ENCODE measurements around the gene PARD3B.
A peak's percentile ranks its signal among the peaks of the same experiment; 100 is the strongest.

PARD3B gene

DNA sequence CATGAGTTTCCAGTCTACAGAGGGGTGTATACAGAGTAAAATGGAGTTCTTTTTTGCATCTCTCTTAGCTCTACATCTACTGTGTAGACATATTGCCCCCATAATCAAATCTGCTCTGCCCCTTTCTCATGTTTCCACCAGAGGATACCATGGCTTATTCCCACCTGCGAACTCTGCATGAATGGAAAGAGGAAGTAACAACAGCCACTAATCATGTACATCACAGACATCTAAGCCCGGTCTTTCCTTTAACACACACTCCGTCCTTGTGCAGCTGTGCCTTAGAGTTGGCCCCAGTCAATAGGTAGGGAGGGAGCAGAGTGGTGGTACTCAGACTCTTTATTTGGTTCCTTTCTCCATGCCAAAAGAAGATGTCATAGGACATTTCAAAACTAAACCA lies 989.7 kb downstream of the PARD3B start:
- DNase-seq (ENCODE audit: insufficient read length, low spot score): no peak
- no peak for TF ChIP-seq POLR2A (IDR thresholded peaks at IDR 0.05; ENCODE audit: low read depth, low read length)
- FAIRE-seq: no peak

DNA sequence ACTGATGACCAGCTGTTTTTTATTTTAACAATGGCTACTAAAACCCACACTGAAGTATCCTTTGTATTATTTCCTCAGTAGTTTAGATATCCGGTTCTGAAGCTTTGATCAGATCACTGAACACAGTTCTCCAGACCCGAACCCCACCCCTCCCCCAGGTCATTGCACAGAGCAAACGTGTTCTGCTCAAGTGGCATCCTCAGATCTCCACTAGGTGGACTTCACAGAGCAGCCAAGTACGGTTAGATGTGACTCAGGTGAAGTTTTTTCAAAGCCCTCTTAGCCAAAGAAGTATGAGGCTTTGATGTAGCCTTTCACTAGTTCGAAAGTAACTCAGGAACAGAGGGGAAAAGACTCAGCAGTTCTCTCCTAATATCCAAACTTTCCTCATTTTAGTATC lies 994.3 kb downstream of the PARD3B start:
- TF ChIP-seq POLR2A (IDR thresholded peaks at IDR 0.05; ENCODE audit: low read depth, low read length): no peak
- DNase-seq (ENCODE audit: insufficient read length, low spot score) (no peak), FAIRE-seq (no peak)

DNA sequence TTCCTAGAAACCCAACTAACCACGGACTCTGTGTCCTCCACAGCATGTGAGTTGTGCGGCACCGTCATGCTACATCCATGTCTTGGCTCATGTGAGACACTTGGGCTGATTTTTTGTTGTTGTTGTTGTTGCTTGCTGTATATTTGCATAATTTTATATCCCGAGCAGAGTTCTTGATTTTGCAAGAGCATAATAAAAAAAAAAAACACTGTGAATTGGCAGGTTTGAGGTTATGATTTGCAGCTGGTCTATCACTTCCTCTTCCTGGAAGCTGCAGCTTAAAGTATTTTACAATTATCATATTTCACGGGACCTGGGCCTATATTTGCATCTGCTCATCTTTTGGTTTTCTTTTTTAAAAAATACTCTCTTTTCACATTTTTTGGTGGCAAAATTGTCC lies 994.8 kb downstream of the PARD3B start:
- no peak for FAIRE-seq
- TF ChIP-seq POLR2A (IDR thresholded peaks at IDR 0.05; ENCODE audit: low read depth, low read length): no peak
- DNase-seq (ENCODE audit: insufficient read length, low spot score): no peak

DNA sequence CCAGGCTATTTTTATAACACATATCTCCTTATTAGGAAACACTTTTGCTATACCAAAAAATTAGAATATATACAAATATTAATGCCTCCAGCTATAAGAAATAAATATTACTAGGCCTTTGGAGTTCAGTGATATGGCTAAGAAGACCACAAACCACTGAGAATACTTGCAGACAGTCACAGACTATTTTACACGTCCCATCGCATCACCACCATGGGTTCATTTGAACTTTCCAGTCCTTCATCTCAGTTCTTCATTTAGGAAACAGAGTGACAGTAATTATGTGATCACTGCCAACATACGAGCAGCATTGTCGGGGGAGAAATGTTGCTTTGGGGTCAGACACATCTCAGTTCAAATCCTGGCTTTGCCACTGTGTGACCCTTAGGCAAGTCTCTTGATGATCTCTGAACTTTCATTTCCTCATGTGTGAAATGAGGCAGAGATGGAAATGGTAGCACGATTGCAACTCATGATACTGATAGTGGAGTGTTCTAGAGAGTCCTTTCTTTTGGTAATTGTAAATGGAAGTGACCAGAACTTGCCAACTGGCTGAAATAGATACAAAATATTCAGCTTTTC lies 998.1 kb downstream of the PARD3B start:
- DNase-seq (ENCODE audit: insufficient read length, low spot score) (no peak), FAIRE-seq (no peak)
- TF ChIP-seq POLR2A (IDR thresholded peaks at IDR 0.05; ENCODE audit: low read depth, low read length): no peak

DNA sequence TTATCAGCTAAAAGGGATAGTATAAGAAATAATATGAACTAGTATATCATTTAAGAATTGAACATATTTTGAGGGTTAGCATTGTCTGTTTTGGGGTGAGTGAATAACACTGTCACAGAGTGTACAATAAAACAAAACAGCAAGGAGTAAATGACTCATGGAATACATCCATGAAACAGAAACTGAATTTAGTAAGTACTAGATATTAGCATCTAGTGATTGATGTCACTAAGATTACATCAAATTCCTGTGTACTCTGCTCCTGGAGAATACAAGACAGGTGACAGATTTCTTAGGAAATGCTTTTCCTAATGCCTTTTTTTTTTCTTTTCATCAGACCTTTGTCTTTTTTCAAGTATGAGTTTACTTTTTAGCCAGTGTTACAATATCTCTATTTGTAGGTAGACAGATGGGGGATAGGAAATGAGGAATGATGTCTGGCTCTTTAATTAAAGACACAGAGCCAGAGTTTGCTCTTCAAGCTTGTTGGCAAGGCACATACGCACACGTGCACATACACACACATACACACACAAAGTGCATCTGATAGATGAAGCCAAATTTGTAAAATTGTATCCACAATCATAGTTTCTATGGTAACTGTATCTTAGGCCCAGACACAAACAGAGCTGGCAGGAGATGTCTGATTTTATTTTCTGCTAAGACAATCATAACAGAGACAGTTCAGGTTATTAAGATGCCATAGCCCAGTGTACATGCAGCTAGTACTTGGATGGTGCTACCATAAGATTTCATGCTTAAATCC lies 998.8 kb downstream of the PARD3B start:
- DNase-seq (ENCODE audit: insufficient read length, low spot score): no peak
- TF ChIP-seq POLR2A (IDR thresholded peaks at IDR 0.05; ENCODE audit: low read depth, low read length): no peak
- FAIRE-seq: no peak

DNA sequence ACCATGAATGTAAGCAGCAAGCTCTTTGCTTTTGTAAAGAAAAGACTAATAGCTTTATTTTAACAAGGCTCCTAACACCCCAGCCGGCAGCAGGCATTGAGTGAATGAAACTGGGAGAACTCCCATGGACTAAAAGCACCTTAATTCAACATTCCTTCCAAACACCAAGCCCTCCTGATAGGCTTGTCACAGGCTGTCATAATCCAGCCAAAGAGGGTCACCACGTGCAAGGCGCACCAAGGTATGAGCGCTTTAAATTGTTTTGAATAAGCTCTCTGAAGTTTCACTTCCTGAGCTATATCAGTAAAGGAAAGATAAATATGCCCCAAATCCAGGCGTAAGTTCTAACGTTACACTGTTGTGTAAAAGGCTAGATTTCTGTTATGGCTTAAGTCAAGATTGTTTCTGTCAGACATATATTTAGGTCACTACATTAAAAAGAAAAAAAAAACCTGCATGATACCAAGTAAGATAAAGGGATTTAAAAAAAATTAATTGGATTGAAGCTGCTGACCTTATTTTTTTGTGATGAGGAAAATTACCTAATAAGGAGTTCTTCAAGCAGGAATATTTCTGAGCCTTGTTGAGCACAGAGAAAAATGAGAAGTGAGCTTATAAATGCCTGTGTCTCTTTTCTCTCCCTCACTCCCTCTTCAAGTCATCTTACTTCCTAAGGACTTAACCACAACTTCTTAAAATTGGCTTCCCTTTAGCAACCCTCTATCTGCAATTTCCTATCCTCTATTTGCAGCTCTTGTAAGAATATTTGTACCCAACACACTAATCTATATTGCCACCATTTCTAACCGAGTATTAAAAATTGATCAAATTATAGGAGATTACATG lies 1000.9 kb downstream of the PARD3B start:
- no peak for TF ChIP-seq POLR2A (IDR thresholded peaks at IDR 0.05; ENCODE audit: low read depth, low read length)
- DNase-seq (ENCODE audit: insufficient read length, low spot score) (no peak), FAIRE-seq (no peak)

DNA sequence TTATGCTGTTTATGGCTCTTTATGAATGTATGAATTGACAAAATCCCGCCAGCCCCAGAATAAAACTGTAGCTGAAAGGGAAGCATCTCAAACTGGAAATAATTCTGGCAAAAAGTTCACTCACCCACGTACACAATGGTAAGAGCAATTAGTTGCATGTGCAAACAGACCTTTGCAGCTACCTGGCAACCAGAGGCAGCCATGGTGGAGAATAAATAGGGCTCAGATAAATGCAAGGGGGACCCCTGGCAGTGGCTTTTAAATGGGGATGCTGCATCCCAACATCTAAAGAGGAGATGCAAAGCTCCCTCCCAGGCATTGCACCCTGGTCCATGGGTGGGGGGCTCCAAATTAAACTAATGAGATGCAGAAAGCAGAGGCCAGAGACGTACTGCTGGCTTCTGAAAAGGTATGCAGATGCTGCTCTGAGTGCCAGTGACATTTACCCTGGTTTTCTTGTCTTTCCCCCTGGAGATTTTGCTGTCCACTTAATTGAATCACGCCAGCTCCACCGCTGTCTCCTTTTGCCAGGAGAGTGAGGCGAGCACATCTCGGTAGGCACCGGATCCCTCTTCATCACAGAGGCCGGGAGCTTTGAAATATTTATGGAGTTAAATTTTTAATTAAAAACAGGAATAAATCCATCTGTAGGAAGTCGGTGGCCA lies 1010.4 kb downstream of the PARD3B start:
- TF ChIP-seq POLR2A (IDR thresholded peaks at IDR 0.05; ENCODE audit: low read depth, low read length): no peak
- DNase-seq (ENCODE audit: insufficient read length, low spot score) (no peak), FAIRE-seq (no peak)

DNA sequence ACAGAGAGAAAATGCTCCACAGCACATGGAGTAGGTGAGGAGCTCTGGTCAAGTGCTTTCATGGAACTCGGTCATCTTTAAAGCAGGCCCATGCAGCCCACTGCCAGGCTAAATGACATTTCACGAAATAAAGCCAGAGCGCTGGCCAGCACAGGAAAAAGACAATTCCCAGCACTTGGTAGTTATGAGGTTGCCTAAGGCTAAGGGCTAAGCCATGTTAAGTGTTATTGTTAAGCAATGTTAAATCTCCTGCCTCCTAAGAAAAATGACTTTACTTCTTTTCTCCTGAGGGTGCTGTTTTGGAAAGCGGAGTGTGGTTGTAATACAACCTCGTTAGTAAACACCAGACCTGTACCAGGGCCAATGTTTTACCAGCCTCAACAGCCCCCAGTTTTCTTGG lies 1011.1 kb downstream of the PARD3B start:
- no peak for TF ChIP-seq POLR2A (IDR thresholded peaks at IDR 0.05; ENCODE audit: low read depth, low read length)
- DNase-seq (ENCODE audit: insufficient read length, low spot score) (no peak), FAIRE-seq (no peak)

DNA sequence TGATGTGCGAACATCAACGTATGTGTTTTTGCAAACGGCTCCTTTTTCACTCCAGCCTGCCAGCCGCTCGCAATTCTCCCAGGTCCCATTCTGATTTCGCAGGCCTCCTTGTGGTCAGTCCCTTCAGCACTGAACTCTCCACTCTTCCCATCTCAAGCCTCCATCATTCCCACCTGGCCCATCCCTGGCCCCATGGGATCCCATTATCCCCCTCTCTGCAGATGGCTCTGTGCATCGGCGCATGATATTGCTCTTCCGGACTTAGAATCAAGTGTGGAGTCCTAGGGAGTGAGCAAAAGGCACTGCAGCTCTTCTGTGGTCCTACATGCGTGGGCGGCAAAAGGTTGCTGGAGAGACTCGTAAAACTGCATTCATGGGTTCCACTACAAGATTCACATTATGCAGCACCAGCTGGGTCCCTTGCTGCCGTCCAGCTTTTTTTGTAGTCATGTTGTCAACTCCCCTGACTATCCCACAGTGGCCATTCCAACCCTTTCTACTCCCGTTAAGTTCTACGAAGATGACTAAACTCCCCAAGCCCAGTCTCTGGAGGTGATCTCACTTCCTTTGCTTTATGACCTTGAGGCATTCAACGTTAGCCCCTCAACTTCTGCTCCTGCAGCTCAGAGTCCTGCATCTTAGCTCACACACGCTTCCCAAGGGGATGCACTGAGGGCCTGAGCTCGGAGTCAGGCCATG lies 1011.7 kb downstream of the PARD3B start:
- no peak for TF ChIP-seq POLR2A (IDR thresholded peaks at IDR 0.05; ENCODE audit: low read depth, low read length)
- FAIRE-seq: no peak
- DNase-seq (ENCODE audit: insufficient read length, low spot score): no peak

DNA sequence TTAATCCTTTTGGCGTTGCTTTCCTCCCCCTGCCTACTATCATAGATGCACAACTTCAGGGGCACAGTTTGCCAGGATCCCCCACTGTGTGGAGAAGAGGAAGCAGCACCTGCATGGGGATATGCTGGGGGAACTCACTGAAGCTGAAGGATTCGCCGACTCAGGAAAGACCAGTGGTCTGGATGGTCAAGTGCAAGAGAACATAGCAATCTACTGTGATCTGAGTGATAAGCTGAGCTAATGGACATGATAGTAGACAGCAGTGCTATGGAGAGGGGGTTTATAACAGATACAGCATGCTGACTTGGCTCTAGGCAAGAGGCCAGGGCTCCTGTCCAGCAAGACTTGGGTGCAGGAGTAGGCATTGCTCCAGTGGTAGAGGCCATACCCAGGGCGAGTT lies 1012.6 kb downstream of the PARD3B start:
- no peak for TF ChIP-seq POLR2A (IDR thresholded peaks at IDR 0.05; ENCODE audit: low read depth, low read length)
- no peak for DNase-seq (ENCODE audit: insufficient read length, low spot score)
- no peak for FAIRE-seq

DNA sequence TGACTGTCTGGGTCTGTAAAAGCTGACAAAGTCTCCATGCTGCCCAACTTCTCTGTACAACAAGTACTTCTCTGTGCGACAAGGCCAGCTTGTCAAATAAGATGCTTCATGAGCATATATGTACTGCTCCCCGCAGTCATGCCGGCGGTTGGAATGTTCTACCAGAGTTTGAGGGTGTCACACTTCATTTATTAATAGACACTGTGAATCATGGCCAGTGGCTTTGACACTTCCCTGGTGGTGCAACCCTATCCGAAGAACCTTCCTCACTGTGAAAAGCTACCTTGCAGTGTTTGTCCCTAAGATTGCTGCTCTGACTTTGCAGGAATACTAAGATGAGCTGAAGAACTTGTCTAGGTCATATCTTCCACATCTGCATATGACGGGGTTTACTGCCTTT lies 1016.2 kb downstream of the PARD3B start:
- FAIRE-seq (no peak), DNase-seq (ENCODE audit: insufficient read length, low spot score) (no peak)
- no peak for TF ChIP-seq POLR2A (IDR thresholded peaks at IDR 0.05; ENCODE audit: low read depth, low read length)

DNA sequence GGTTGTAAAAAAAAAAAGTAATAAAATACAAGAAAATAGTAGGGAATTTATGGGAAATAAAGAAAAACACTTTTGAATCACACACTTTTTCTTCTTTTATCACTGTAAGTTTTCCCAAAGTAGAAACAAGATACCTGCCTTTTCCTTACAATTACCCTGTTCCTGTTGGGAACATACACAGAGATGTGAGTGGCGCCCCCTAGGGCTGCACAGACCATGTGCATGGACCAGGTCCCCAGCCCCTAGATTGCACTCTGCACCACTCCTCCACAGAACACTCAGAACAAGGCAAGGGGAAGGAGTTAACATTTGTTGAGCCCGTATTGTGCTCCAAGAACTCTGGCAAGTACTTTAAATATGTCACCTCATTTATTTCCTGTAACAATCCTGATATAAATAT lies 1018.4 kb downstream of the PARD3B start:
- DNase-seq (ENCODE audit: insufficient read length, low spot score) (peak; percentile 9), FAIRE-seq (no peak)
- TF ChIP-seq POLR2A (IDR thresholded peaks at IDR 0.05; ENCODE audit: low read depth, low read length): no peak

DNA sequence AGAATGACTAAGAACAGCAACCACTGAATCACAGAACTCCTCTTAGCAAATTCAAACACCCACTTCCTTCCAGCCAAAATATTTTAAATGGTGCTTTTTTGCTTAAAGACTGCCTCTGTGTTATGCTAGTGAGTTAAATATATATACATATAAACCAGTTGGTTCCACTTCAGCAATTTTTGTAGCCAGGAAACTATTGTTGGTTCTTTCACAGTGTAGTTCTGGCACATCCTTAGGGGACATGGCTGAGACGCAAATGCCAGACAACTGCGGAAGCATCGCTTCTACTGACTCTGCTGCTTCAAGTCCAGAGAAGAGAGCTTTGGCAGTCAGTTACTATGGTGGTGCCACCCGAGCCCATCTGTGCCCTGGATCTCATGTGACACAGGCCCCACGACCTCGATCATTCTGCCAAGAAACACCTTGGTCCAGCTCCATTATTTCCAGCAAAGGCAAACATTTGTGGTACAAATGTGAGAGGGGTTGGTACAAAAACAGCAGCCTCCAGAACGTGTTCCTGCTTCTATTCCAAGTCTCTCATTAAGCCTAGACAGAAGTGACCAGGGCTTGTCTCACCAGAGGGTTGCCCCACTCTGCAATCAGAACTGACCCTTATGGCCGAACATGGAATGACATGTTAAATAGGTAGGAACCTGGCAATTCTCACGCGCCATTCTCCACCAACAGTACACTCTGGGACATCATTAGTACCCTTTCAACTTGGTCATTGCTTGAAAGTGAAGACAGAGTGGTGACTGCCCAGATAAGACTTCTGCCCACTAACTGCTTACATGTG lies 1019.3 kb downstream of the PARD3B start:
- DNase-seq (ENCODE audit: insufficient read length, low spot score) (no peak), FAIRE-seq (no peak)
- no peak for TF ChIP-seq POLR2A (IDR thresholded peaks at IDR 0.05; ENCODE audit: low read depth, low read length)
